Heart left ventricle (tissue), 16 donors: ENCODE data around the gene HOXB7. TPM values are rescaled to one million over a fixed set of nuclear protein-coding genes. Genes with fewer than 3 reads are reported as not detected.

Source experiments
- ATAC-seq, 4 donors: fragments of 200-7000 bp; cut with Tn5 transposase; one replicate each; pipeline ENCODE4 v1.9.1; 2020 to 2022; ENCODE audit warnings: moderate library complexity in 4 of 4, mild to moderate bottlenecking in 3 of 4, moderate number of reproducible peaks in 1 of 4
- DNase-seq, 5 donors: peaks; one replicate each; pipeline ENCODE4 v3.0.0-alpha.2; 2020
- H3K27ac ChIP-seq, 12 donors: fragments of 200-600 bp; sonication (generic) in 4 of 12; one replicate each; pipeline versions ENCODE4 v1.5.0 to v1.8.0; 2016 to 2022; ENCODE audit warnings: mild to moderate bottlenecking in 2 of 12
- H3K27me3 ChIP-seq, 9 donors: fragments of 200-600 bp; sonication (generic) in 2 of 9; one replicate each; pipeline versions ENCODE4 v1.5.1 to v1.8.0; 2016 to 2022; ENCODE audit warnings: mild to moderate bottlenecking in 3 of 9
- H3K36me3 ChIP-seq, 9 donors: fragments of 200-600 bp; sonication (generic) in 2 of 9; one replicate each; pipeline versions ENCODE4 v1.5.0 to v1.8.0; 2018 to 2022; ENCODE audit warnings: mild to moderate bottlenecking in 2 of 9
- H3K4me1 ChIP-seq, 12 donors: fragments of 200-600 bp; sonication (generic) in 4 of 12; one replicate each; pipeline versions ENCODE4 v1.5.0 to v1.8.0; 2016 to 2022; ENCODE audit warnings: mild to moderate bottlenecking in 3 of 12
- H3K4me3 ChIP-seq, 12 donors: fragments of 200-600 bp; sonication (generic) in 4 of 12; one replicate each; pipeline versions ENCODE4 v1.5.0 to v1.8.0; 2017 to 2022; ENCODE audit warnings: mild to moderate bottlenecking in 9 of 12, moderate library complexity in 4 of 12
- H3K9me3 ChIP-seq, 12 donors: fragments of 200-600 bp; sonication (generic) in 4 of 12; one replicate each; pipeline versions ENCODE4 v1.5.0 to v1.8.0; 2016 to 2022; ENCODE audit warnings: mild to moderate bottlenecking in 1 of 12
- POLR2A ChIP-seq, 2 donors: fragments of 450-650 bp; IDR thresholded peaks; one replicate each; pipeline ENCODE4 v1.6.1; 2017; ENCODE audit warnings: antibody characterized with exemption in 2 of 2, mild to moderate bottlenecking in 2 of 2, moderate library complexity in 2 of 2
- WGBS, 4 donors: extraction: QIAGEN DNeasy Blood & Tissue Kit in 2 of 4; methylation state at CpG; one replicate each; pipeline versions ENCODE4 v1.1.5 to v1.1.7; 2013 to 2018; 5-methylcytosine and 5-hydroxymethylcytosine counted together
- intact Hi-C, 10 donors: fragments of 100-400 bp; cut with DNase I; formaldehyde crosslinking; loops; one replicate each; pipeline versions ENCODE4 v1.11.1 to v1.14.2; 2022
- polyA plus RNA-seq, 2 donors: library from polyadenylated mRNA; stranded (reverse); fragments of 200-250 nt; gene quantifications; one replicate each; pipeline ENCODE4 v1.2.3, GENCODE V29; 2013
- total RNA-seq, 9 donors: library from RNA; depleted of rRNA in 2 of 9; stranded (reverse); fragments of >200 nt in 2 of 9; fragmentation: NEBNext Ultra II Directional in 3 of 9; extraction: Animal tissue kit (Norgen Biotek cat#: 25700) in 3 of 9; gene quantifications; one replicate each; pipeline versions ENCODE4 v1.1.0 to v1.2.4, GENCODE V29; 2016 to 2023
- TF ChIP-seq, protein P1 (sequence below), 12 donors: fragments of 200-600 bp; sonication (generic) in 4 of 12; IDR thresholded peaks; one replicate each; pipeline versions ENCODE4 v1.5.0 to v1.8.0; 2018 to 2022; ENCODE audit warnings: antibody characterized with exemption in 12 of 12, mild to moderate bottlenecking in 5 of 12
- donor health status: ischemic (EF 13 %, LVEDD 7.1; RV severe dilation, severe dysfunction).
- donor health status: healthy with polysubstance abuse.
- donor health status: DM: no; HTN: yes; CAD: no.
- donor health status: DM: no; HTN: no; CAD: no.
- donor health status: ischemic (EF 25% LVEDD 6.9; RV normal size, moderate dysfunction).
- donor health status: ischemic (EF 25% LVEDD 5.7; RV mildly dilated, moderate dysfunction).
- donor health status: healthy.
- donor health status: DM: yes; HTN: yes; CAD: no.
- donor health status: ischemic (EF 35%, LVEDD 5.7; RV mildly dilated, moderate dysfunction).
- donor health status: nonischemic (EF 11% LVEDD 7.7; RV severe dilation, severe dysfunction).
- donor health status: DM: yes; HTN: yes; CAD: no.
- donor health status: PGD.
- donor health status: ischemic (EF 29% LVEDD 5.4; RV normal size, mild dysfunction).
- donor health status: nonischemic (EF 23%, LVEDD 6.1; RV moderate dilation, normal function).

The HOXB7 gene
- total and polyA plus RNA-seq, 11 donors, result 0.12 to 0.88 (median 0.40) TPM; not detected in 5

DNA sequence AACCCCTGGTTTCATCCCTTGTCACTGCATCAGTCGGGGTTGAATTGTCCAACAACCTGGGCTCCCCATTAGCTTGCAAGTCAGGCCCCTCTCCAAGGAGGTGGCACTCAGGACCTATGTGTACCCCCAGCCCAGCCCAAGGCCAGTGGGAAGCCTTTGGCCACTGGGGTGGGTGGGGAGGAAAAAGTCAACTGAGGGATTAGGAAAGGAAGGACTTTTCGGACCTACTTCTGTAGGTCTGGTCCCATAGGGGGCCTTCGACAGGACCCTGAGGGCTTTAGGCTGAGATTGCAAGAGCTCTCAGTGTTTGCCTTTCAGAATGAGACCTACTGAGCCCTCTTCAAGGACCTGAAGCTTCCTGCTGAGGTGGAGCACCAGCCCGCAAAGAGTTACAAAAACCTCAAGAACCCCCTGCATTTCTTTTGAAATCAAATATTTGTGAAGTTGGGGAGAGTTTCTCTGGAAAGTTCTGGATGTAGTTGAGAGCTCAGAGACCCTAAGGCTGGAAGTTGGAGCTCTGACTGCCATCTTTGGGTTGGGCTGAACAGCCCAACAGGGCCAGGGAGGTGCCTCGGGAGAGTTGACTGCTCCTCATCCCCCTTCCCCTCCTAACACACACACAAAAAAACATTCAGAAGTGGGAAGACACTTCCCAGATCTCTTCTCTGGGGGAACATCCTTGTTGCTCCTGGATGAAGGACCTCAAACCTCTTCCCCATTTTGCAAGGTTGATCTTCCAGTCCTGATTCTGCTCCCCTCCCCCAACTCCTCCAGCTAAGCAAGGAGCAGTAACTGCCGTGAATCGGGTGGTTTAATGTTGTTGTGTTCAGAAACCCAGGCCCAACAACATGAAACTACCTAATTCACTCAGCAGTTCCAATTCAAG lies 21.1 kb upstream of the HOXB7 start:
- ATAC-seq (no peak), DNase-seq (no peak)
- no peak overlapping the region for H3K4me3 ChIP-seq
- H3K27me3 ChIP-seq, result peaks cover 90 to 100% (median 100%) of the 10 kb centered on the region in 9 donors
- peaks cover 0 to 17% (median 2%) of the 10 kb centered on the region in 12 donors for H3K4me1 ChIP-seq
- 14 to 19% (median 17%) methylated on average over 7 of the region's 7 CpGs for WGBS, 4 donors
- H3K9me3 ChIP-seq, result no peaks in the 10 kb centered on the region
- TF ChIP-seq, protein P1, sequence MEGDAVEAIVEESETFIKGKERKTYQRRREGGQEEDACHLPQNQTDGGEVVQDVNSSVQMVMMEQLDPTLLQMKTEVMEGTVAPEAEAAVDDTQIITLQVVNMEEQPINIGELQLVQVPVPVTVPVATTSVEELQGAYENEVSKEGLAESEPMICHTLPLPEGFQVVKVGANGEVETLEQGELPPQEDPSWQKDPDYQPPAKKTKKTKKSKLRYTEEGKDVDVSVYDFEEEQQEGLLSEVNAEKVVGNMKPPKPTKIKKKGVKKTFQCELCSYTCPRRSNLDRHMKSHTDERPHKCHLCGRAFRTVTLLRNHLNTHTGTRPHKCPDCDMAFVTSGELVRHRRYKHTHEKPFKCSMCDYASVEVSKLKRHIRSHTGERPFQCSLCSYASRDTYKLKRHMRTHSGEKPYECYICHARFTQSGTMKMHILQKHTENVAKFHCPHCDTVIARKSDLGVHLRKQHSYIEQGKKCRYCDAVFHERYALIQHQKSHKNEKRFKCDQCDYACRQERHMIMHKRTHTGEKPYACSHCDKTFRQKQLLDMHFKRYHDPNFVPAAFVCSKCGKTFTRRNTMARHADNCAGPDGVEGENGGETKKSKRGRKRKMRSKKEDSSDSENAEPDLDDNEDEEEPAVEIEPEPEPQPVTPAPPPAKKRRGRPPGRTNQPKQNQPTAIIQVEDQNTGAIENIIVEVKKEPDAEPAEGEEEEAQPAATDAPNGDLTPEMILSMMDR (IDR thresholded peaks at IDR 0.05), result no peak
- no peak for TF ChIP-seq POLR2A (IDR thresholded peaks at IDR 0.05)
- intact Hi-C loops, result no loop called here
- no peak overlapping the region for H3K27ac ChIP-seq
- H3K36me3 ChIP-seq, result no peaks in the 10 kb centered on the region

DNA sequence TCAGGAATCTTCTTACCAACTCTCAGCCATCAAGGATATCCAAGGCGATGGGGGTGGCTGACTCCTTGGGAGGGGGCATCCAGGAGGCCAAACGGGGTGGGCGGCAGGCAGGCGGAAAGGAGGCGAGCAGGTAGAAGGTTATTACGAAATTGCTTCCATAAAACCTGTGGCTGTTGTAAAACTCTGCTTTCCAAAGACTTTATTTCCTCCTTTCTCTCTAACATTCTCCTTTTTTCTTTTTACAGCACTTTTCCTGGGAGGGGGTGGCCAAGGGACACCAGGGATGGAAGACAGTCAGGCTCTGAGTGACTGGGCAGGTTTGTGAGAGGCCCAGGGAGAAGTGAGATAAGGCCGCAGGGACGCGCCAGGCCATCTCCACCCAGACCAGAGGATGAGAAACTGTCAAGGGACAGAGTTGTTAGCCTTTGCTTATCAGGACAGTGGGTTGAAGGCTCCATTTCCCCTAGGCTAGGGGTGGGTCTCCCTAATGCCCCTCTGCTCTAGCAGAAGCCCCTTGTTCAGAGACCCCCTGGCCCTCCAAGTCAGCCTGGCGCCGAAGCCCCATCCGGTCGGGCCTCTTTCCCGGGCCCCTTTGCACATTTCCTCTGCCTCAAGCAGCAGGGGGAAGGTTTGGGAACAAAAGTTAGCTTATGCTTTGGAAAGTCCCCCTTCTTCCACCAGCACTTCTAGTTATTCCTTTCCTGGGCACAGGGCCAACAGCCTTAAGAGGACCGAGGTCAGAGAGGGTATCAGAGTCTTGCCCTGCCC lies 20.3 kb upstream of the HOXB7 start:
- no peak overlapping the region for H3K27ac ChIP-seq
- H3K4me1 ChIP-seq, result peaks cover 4 to 19% (median 8%) of the 10 kb centered on the region in 12 donors
- peaks cover 91 to 100% (median 100%) of the 10 kb centered on the region in 9 donors for H3K27me3 ChIP-seq
- DNase-seq, result no peak
- no peaks in the 10 kb centered on the region for H3K36me3 ChIP-seq
- WGBS, 4 donors, result 13 to 14% (median 13%) methylated on average over 15 of the region's 15 CpGs
- no peak for TF ChIP-seq POLR2A (IDR thresholded peaks at IDR 0.05)
- TF ChIP-seq, protein P1 (IDR thresholded peaks at IDR 0.05), result no peak
- ATAC-seq, result no peak
- intact Hi-C loops, result no loop called here
- H3K9me3 ChIP-seq, result no peaks in the 10 kb centered on the region
- no peak overlapping the region for H3K4me3 ChIP-seq

DNA sequence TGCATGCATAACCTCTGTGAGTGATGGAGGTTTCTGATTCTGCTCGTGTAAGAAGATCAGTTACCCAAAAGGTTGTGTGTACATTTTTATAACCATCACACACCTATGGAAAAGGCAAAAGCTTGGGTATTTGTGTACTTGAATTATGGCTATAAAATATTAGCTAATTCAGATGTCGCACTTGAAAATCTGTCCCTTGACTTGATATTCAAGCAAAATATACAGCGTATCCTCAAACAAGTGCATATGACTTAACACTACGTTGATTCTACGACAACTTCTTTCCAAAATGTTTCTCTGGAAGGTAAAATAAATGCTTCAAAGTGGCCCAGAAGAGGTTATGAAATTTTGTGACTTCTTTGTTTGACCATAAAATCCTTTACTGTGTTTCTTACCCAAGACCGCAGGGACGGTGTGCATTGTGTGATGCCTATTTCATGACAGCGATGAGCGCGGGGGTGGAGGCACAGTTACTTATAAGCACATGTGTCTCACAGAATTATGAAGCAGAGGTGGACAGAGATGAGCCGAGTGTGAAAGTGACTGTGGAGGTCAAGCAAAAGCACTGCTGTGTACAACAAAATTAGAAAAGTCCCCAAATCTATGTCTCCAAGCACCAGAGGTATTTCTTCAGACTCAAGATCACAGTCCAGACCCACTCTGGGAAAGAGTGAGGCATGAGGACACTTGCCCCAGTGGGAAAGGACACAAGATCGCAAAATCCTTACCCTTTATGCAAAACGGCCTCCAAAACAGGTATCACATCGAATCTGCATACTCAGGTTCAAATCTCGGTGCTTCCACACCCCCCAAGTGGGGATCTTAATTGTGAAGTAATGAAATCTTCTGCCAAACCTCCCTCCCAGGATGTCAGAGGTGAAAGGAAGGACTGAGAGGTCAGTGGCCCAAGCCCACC lies 19.4 kb upstream of the HOXB7 start:
- DNase-seq (no peak), ATAC-seq (no peak)
- 22 to 35% (median 28%) methylated on average over 15 of the region's 15 CpGs for WGBS, 4 donors
- H3K27ac ChIP-seq, result no peak overlapping the region
- H3K9me3 ChIP-seq, result no peaks in the 10 kb centered on the region
- intact Hi-C loops, result no loop called here
- H3K4me3 ChIP-seq, result no peak overlapping the region
- peaks cover 88 to 100% (median 100%) of the 10 kb centered on the region in 9 donors for H3K27me3 ChIP-seq
- no peaks in the 10 kb centered on the region for H3K36me3 ChIP-seq
- TF ChIP-seq, protein P1 (IDR thresholded peaks at IDR 0.05), result no peak
- no peak for TF ChIP-seq POLR2A (IDR thresholded peaks at IDR 0.05)
- H3K4me1 ChIP-seq, result peaks cover 7 to 28% (median 16%) of the 10 kb centered on the region in 12 donors
